Right forelimb (tissue), 1 donor: ENCODE results near the gene COQ8A.

Experiments
- DNase-seq: peaks from one replicate; pipeline ENCODE4 v3.0.0-alpha.2; 2018

The COQ8A gene

DNA sequence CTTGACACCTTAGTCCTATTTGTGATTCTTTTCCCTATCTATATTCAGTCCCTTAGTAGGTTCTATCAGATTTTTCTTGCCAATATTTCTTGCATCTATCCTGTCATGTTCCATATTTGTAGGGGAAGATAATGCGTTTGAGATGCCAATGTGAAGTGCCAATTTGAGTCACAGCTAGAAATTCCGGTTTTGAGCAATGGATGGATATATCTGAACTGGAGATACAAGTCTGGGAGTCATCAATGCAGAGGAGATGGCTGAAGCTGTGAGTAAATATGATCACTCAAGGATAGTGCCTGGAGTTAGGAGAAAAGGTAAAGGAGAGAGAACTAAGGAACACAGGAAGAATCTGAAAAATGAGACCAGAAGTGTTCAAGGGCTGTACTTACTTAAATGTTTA lies 93.8 kb downstream of the COQ8A start:
- no peak for DNase-seq

DNA sequence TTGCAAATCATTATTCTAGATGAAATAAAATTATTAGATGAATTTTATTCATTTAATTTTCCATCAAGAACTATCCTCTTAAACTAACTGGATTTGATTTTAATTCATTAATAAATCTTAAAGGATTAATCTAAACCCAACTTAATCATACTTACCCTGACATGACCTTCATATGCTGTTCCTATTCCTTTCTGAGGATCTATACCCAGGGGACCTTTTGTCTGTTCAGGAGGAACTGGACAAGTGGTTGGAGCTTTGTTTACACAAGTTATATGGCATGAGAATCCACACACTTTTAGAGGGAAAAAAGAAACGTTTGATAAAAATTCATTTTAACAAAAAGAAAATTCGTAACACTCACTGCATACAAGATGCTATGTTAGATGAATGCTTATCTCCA lies 95.2 kb downstream of the COQ8A start:
- DNase-seq = no peak

DNA sequence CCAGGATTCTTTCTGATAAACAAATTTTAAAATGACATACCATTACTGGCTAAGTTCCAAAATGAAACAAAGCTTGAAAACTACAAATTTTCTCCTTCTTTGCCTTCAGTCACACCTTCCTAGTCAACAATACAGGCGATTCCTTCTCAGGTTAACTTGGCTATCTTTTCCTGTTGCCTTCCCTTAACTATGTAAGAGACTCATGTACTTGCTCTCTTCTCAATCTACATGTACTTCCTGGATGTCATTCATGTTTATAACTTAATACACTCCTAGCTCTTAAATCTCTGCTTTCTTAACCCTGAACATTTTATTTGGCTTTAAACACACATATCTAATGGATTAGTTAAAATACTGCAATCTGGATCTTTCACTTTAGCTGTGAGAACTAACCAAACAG lies 97.0 kb downstream of the COQ8A start:
- DNase-seq = no peak
